Measurements from ENCODE around the gene PCBD2. TPM values are rescaled to one million over a fixed set of nuclear protein-coding genes. Genes with fewer than 3 reads are reported as not detected.
"Not testable (repeated sequence)": the region's sequence is repeated elsewhere in the genome, so short reads cannot be mapped to it uniquely, and the experiment has no call there.

Gene PCBD2
- total and polyA plus RNA-seq, 2 of the 4 experiments (the other 2 are of a cell fraction) = 2.2 to 2.7 TPM

DNA sequence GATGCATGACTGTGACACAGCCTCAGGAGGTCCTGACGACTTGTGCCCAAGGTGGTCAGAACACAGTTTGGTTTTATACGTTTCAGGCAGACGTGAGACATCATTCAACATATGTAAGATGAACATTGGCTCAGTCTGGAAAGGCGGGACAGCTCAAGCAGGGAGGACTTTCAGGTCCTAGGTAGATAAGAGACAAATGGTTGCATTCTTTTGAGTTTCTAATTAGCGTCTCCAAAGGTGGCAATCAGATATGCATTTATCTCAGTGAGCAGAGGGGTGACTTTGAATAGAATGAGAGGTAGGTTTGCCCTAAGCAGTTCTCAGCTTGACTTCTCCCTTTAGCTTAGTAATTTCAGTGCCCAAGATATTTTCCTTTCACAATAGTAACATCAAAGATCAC is 85.3 kb downstream of the PCBD2 start:
- H3K79me1 ChIP-seq (ENCODE audit: low read depth in 1 of 2, low read length in 2 of 2); H3K4me1 ChIP-seq (ENCODE audit: control insufficient read depth, insufficient read depth, low read length); dilution Hi-C loops (cut with HindIII; ENCODE audit: low sequenced_read_pairs, unreplicated experiment); DNase-seq; H4K20me1 ChIP-seq (ENCODE audit: insufficient read depth, low read length); H3K56ac ChIP-seq (ENCODE audit: extremely low read depth, insufficient read depth, low read length); H2AK9ac ChIP-seq (replicated peaks; ENCODE audit: low read depth, low read length, poor library complexity); H2BK15ac ChIP-seq (ENCODE audit: low read depth, low read length); H2BK5ac ChIP-seq (ENCODE audit: low read depth, low read length, poor library complexity, severe bottlenecking); H2AFZ ChIP-seq (replicated peaks; ENCODE audit: low read length, poor library complexity); ATAC-seq (ENCODE audit: low read depth); H3K9me1 ChIP-seq (ENCODE audit: insufficient read depth, low read length); H3K36me3 ChIP-seq (ENCODE audit: control insufficient read depth, insufficient read depth, low read length); H3K9me3 ChIP-seq (ENCODE audit: control insufficient read depth, insufficient read depth, low read length); H4K5ac ChIP-seq (ENCODE audit: low read depth, low read length); H3K27me3 ChIP-seq (ENCODE audit: control insufficient read depth, insufficient read depth, low read length); H3K23ac ChIP-seq (ENCODE audit: low read depth, low read length); H2AK5ac ChIP-seq (ENCODE audit: low read depth, low read length); H3K9ac ChIP-seq (ENCODE audit: low read depth, low read length); H3K14ac ChIP-seq (replicated peaks; ENCODE audit: low read depth, low read length); H3K4me3 ChIP-seq (ENCODE audit: insufficient read depth, low read depth, low read length); CTCF ChIA-PET; H4K91ac ChIP-seq (ENCODE audit: insufficient read depth, low read depth, low read length); H4K8ac ChIP-seq (ENCODE audit: low read depth in 2 of 2, low read length in 2 of 2); H3K4ac ChIP-seq (ENCODE audit: low read depth, low read length); H3K4me2 ChIP-seq (ENCODE audit: low read depth, low read length); H3K27ac ChIP-seq (ENCODE audit: insufficient read depth, low read length); BruUV-seq (replicated peaks); H2BK120ac ChIP-seq (ENCODE audit: low read depth, low read length); POLR2A ChIA-PET (ENCODE audit: unreplicated experiment); H3K18ac ChIP-seq (ENCODE audit: low read depth, low read length); in situ Hi-C loops (cut with MboI; ENCODE audit: low sequenced_read_pairs); H2BK20ac ChIP-seq (ENCODE audit: low read depth, low read length): not testable (repeated sequence)
- intact Hi-C loops (cut with micrococcal nuclease) = loop anchor here (10.0 kb wide), 1 partner anchor 55 kb away; no protein-coding TSS in a partner anchor
- 48% methylated on average over 3 of the region's 5 CpGs; no CpG with 5 or more reads in 1 of the 2 experiments for WGBS, 2 experiments (ENCODE audit: extremely low coverage in 2 of 2, insufficient read length in 1 of 2)

All from IMR-90 (cell line).